H4 (cell line): ENCODE data around the gene RABGAP1. TPM values are rescaled to one million over a fixed set of nuclear protein-coding genes. Genes with fewer than 3 reads are reported as not detected.

ENCODE experiments used
- DNase-seq: peaks from one replicate; pipeline ENCODE4 v3.0.0-alpha.2; 2015; ENCODE audit warnings: low spot score
- total RNA-seq: library from RNA; depleted of rRNA; stranded (reverse); fragments of >200 nt; shearing (Covaris generic); gene quantifications from 2 replicates; pipeline ENCODE4 v1.2.3, GENCODE V29; 2014

Gene RABGAP1
- total RNA-seq, 1 experiment from 2014 or later, result 25.0 TPM

DNA sequence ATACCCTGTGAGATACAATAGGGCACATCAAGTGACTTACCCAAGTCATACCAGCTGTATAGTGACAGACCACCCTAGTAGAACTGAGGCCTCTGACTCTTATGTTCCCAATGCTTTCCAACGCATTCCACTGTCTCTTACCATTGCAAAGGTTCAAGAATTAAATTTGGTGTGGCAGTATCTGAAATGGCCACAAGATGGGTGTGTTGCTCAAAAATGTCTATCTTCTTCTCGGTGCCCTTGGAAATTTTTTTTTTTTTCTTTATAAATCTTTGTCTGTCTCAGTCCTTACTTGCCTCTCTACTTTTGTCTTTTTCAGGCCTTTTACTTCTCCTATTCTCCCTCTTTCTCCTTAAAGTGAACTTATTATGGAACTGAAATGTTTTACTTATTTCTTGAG is 141.0 kb downstream of the RABGAP1 start:
- peak; percentile 20 for DNase-seq

- no peak for DNase-seq
These were observed 142.9 kb downstream of the RABGAP1 start for GRCh38 chr9:123083680-123084079.

GRCh38 chr9:123084256-123084655 is 143.4 kb downstream of the RABGAP1 start:
- DNase-seq, result no peak

GRCh38 chr9:123085916-123086315 is 145.1 kb downstream of the RABGAP1 start:
- DNase-seq, result no peak

- DNase-seq, result no peak
These were observed 146.6 kb downstream of the RABGAP1 start for GRCh38 chr9:123087359-123087888.

GRCh38 chr9:123089040-123089439 is 148.2 kb downstream of the RABGAP1 start:
- no peak for DNase-seq

- DNase-seq, result no peak
These were observed 149.0 kb downstream of the RABGAP1 start for GRCh38 chr9:123089790-123090189.

- DNase-seq, result no peak
These were observed 149.5 kb downstream of the RABGAP1 start for GRCh38 chr9:123090198-123090896.

GRCh38 chr9:123090956-123091355 is 150.1 kb downstream of the RABGAP1 start:
- DNase-seq, result no peak

DNA sequence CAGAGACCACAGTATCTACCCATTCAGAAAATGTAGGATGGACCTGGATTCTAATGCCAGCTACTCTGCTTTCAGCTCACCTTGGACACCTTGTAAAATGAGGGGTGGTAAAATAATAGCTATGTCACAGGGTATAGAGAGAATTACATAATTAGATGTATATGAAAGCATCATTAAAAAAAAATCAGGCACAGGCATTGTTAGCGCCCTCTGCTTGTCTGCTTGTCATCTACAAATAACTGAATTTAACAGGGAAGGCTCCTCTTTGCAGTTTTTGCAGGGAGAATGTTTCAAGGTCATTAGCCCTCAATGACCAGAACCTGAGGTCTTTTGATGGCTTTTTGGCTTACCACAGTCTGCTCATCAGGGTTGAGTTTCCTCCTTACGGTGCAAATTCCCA is 150.6 kb downstream of the RABGAP1 start:
- DNase-seq, result no peak

DNA sequence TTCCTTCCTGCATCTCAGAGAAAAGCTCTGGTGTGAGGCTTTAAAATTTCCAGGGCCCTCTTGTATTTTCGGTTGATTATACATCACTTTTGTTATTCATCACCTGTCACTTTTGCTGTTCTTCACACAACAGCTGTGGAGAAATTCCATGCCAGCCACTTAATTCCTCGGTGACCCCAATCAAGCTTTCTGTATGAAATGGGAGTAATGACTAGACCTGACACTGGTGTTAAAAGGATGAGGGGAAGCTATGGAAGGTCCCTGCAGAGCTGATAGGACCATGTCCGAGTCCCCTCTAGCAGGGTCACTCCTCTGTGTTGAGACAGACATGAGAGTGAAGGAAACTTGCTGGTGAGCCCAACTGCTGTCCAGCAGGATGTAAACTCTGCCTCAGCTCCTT is 152.3 kb downstream of the RABGAP1 start:
- DNase-seq, result no peak

- no peak for DNase-seq
These were observed 156.2 kb downstream of the RABGAP1 start for GRCh38 chr9:123096987-123097386.

- no peak for DNase-seq
These were observed 156.7 kb downstream of the RABGAP1 start for GRCh38 chr9:123097430-123098095.

DNA sequence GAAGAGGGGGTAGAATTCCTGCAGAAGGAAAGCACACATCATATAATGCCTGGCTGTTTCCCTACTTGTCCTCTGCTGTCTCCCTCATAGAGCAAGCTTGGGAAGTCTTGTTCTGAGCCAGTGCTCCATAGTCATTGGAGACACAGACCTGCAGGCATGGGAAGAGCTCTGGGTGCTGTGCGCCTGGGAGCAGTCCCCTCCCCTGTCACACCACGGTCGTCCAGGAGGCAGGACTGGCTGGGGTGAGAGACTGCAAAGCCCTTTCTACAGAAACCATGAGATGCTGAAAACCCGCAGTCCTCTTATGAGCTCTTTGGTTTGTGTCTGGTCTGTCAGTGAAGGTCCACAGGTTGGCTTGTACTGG is 157.3 kb downstream of the RABGAP1 start:
- no peak for DNase-seq

DNA sequence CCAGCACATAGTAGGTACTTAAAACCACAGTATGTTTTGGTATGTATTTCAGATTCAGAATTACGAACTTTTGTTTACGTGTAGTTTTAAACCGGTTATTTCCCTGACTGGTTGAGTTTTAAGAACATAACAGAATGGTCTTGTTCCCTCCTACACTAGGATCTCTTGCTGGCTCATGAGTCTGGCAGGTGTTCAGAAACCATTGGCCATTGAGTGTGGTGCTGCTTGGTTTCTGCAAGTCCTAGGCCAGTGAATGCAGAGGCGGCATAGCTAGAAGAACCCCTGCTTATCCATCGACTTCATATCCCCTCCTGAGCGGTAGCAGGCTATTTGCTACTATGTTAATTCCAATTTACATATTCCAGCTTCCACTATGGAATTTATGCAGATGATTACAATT is 158.2 kb downstream of the RABGAP1 start:
- DNase-seq, result no peak

GRCh38 chr9:123099548-123099947 is 158.7 kb downstream of the RABGAP1 start:
- no peak for DNase-seq

DNA sequence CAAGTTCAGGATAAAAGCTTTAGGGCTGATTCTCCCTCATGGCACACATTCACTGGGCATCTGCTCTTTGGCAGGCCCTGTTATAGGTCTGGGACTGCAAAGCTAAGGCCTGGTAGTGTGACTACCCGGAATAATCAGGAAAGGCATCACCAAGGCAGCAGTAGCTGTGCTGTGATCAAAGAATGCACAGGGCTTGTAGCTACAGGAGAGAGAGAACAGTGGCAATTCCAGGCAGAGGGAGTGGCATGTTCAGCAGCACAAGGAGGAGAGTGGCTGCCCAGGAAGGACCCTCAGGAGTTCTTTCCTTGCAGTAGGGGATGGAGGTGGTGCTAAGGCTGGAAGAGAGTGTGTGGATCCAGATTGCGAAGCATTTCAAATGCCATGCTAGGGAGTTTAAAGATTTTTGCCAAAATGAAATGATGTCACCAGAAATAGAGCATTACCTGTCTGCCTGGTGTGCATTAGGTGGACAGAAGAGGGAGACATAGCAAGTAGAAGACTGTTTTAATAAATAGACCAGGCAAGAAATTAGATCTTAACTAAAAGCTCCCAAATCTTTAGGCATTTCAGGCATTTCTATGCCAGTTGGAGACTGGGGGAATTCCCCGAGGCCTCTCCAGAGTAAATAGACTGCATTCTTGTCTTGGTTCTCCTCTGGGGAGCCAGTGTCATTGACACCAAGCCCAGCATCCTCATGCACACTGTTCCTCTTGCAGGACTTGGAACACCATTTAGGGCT is 161.7 kb downstream of the RABGAP1 start:
- DNase-seq, result no peak

DNA sequence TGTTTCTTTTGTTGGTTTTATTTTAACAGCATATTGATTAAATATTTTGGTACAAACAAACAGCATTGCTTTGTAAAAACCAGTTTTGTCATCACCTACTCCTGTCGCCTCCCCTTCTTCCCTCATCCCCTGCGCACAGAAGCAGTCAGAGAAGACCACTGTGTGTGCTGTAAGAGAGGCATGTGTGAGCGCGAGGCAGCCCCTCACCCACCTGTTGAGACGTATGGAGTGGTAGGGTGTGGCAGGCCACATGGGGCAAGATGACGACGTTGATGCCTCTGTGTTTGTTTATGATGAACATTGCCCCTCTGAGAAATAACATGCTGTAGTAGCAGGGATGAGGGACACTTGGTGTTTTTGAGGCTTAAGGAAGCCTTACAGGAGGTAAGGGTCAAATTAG is 164.0 kb downstream of the RABGAP1 start:
- DNase-seq, result no peak

DNA sequence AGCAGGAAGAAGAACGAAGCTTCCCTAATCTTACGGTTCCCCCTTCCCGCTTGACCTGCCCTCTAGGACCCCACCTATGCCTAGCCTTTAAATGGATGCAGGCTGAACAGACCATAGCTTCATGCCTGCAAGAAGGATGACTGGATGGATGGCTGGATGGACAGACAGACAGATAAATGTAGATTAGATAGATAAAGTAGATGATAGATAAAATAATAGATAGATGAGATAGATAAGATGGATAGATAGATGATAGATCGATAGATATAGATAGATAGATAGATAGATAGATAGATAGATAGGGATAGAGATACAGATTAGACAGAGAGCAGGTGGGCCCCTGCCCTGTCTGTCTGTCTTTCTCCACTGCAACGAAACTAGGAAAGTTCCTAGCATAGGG is 164.7 kb downstream of the RABGAP1 start:
- no peak for DNase-seq

GRCh38 chr9:123107639-123108285 is 166.9 kb downstream of the RABGAP1 start:
- DNase-seq, result no peak

DNA sequence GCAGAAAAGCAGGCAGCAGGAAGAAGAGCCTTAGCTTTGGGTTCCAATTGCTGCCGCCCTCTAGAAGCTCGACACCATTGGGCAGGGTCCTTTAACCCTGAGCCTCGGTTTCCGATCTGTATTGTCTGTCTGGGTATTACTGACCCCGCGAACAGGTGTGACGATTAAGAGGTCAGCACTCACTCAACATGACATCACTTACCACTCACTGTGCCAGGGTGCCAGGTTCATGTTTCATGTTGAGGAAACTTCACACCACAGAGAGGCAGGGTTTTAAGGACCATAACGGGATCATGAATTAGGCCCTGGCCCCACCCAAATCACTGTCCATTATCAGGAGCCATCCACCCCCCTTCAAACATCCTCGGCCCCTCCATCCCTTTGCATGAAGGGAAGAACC is 168.2 kb downstream of the RABGAP1 start:
- DNase-seq, result no peak
